Subcutaneous abdominal adipose tissue (tissue), 5 donors: ENCODE measurements around the gene FAF1.

Source experiments
- H3K27ac ChIP-seq: one replicate; pipeline ENCODE4 v1.7.0; 2013; ENCODE audit warnings: low read depth, mild to moderate bottlenecking, inconsistent platforms, low read length, moderate library complexity
- H3K27me3 ChIP-seq, 5 donors: one replicate each; pipeline ENCODE4 v1.7.0; 2013; ENCODE audit warnings: low read length in 5 of 5, inconsistent platforms in 1 of 5; ENCODE audit not compliant: control insufficient read depth in 5 of 5, insufficient read depth in 4 of 5
- H3K36me3 ChIP-seq, 5 donors: one replicate each; pipeline ENCODE4 v1.7.0; 2013; ENCODE audit warnings: low read length in 5 of 5; ENCODE audit not compliant: control insufficient read depth in 5 of 5, insufficient read depth in 5 of 5
- H3K4me1 ChIP-seq, 5 donors: one replicate each; pipeline ENCODE4 v1.7.0; 2013; ENCODE audit warnings: low read length in 5 of 5, mild to moderate bottlenecking in 3 of 5, moderate library complexity in 1 of 5; ENCODE audit not compliant: control insufficient read depth in 5 of 5, insufficient read depth in 5 of 5
- H3K4me3 ChIP-seq, 5 donors: one replicate each; pipeline ENCODE4 v1.7.0; 2013; ENCODE audit warnings: low read length in 5 of 5, low read depth in 1 of 5
- H3K9ac ChIP-seq, 5 donors: one replicate each; pipeline ENCODE4 v1.7.0; 2013; ENCODE audit warnings: low read length in 5 of 5, mild to moderate bottlenecking in 4 of 5, moderate library complexity in 3 of 5
- H3K9me3 ChIP-seq, 5 donors: one replicate each; pipeline ENCODE4 v1.7.0; 2013; ENCODE audit warnings: low read length in 5 of 5; ENCODE audit not compliant: control insufficient read depth in 5 of 5
- donor health status: healthy.
- donor health status: healthy.
- donor health status: healthy.
- donor health status: healthy.
- donor health status: healthy.

Gene FAF1

DNA sequence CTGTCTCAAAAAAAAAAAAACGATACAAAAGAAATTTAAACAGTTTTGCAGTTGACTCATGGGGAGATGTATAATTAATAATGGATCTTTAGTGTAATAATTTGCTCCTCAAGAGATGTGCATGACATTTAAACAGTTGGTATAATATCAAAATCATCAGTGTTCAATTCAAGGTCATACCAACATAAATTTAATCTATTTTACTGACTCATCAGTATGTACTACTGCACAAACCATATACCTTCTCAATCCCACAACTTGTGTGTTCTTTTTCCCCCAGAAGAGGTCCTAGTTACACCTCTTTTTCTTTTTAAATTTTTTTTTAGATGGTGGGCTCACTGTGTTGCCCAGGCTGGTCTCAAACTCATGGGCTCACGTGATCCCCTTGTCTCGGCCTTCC, 33.6 kb upstream of the FAF1 start:
- H3K4me1 ChIP-seq = peaks cover 0 to 19% (median 0%) of the 10 kb centered on the region in 5 donors
- no peak overlapping the region for H3K27ac ChIP-seq
- no peaks in the 10 kb centered on the region for H3K27me3 ChIP-seq

GRCh38 chr1:50992532-50993318, 32.7 kb upstream of the FAF1 start:
- H3K27me3 ChIP-seq = no peaks in the 10 kb centered on the region
- no peaks in the 10 kb centered on the region for H3K36me3 ChIP-seq
- H3K9me3 ChIP-seq = no peaks in the 10 kb centered on the region
- H3K9ac ChIP-seq = no peak overlapping the region
- H3K4me3 ChIP-seq = no peak overlapping the region
- peaks cover 0 to 19% (median 0%) of the 10 kb centered on the region in 5 donors for H3K4me1 ChIP-seq
- no peak overlapping the region for H3K27ac ChIP-seq

More for the DNA sequence above, 33.6 kb upstream of the FAF1 start:
- no peaks in the 10 kb centered on the region for H3K9me3 ChIP-seq
- no peak overlapping the region for H3K4me3 ChIP-seq
- H3K36me3 ChIP-seq = no peaks in the 10 kb centered on the region
- no peak overlapping the region for H3K9ac ChIP-seq

- Histone ChIP-seq H3K36me3 (no peaks in the 10 kb centered on the region), H3K9ac (peak overlapping the region in 2 of 5 donors; percentile 35 to 54), H3K27me3 (no peaks in the 10 kb centered on the region), H3K4me1 (peaks cover 0 to 21% (median 3%) of the 10 kb centered on the region in 5 donors), H3K27ac (peak overlapping the region; percentile 73), H3K9me3 (no peaks in the 10 kb centered on the region), H3K4me3 (no peak overlapping the region)
Measured at GRCh38 chr1:50989694-50990093, 29.6 kb upstream of the FAF1 start.

DNA sequence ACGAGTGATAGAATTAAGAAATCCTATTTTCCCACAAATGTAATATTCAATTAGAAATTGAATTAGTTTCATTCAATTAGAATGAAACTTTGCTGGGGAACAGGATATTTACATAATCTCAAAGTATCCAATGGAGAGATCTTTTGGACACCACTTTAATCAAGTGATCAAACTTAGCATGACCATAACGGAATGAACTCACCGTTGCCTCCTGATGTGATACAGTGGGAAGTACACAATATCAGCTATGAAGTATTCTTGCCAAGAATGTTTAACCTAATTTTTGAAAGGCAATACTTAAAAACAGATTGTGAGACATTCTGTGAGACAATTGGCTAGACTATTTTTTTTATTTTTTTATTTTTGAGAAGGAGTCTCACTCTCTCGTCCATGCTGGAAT, 26.6 kb upstream of the FAF1 start:
- peaks cover 0 to 37% (median 10%) of the 10 kb centered on the region in 5 donors for H3K4me1 ChIP-seq
- no peaks in the 10 kb centered on the region for H3K27me3 ChIP-seq
- no peak overlapping the region for H3K4me3 ChIP-seq
- H3K36me3 ChIP-seq = no peaks in the 10 kb centered on the region
- no peaks in the 10 kb centered on the region for H3K9me3 ChIP-seq
- no peak overlapping the region for H3K9ac ChIP-seq
- H3K27ac ChIP-seq = peak overlapping the region; percentile 95

GRCh38 chr1:50985094-50985493, 25.0 kb upstream of the FAF1 start:
- H3K4me1 ChIP-seq = peaks cover 0 to 36% (median 10%) of the 10 kb centered on the region in 5 donors
- peak overlapping the region; percentile 95 for H3K27ac ChIP-seq
- H3K4me3 ChIP-seq = no peak overlapping the region
- no peaks in the 10 kb centered on the region for H3K36me3 ChIP-seq
- no peaks in the 10 kb centered on the region for H3K27me3 ChIP-seq
- peak overlapping the region in 3 of 5 donors; percentile 16 to 85 (median 32) for H3K9ac ChIP-seq
- no peaks in the 10 kb centered on the region for H3K9me3 ChIP-seq

DNA sequence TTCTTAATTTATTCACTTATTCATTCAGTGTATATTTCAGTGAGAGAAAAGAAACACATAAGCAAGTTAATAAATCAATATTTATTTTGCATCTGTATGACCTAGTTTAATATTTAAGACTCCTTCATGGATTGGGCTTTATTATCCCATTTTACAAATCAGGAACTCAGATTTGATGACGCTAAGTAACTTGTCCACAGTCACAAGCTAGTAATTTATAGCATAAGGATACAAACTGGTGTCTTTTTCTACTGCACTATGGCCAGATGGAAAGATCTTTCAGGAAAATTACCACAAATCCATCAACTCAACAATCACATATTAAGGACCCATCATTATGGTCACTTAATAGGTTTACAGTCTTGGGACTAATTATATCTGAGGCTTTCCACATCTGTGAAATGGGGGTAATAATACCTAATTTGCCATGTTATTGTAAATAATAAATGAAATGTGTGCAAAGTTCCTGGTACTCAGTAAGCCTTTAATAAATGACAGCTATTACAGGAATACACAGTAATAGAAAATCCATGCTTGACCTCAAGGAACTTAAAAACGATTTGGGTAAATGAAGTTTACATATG, 23.2 kb upstream of the FAF1 start:
- Histone ChIP-seq H3K4me1 (peaks cover 0 to 47% (median 15%) of the 10 kb centered on the region in 5 donors), H3K27me3 (no peaks in the 10 kb centered on the region), H3K4me3 (no peak overlapping the region), H3K27ac (peak overlapping the region; percentile 95), H3K9me3 (no peaks in the 10 kb centered on the region), H3K36me3 (no peaks in the 10 kb centered on the region), H3K9ac (peak overlapping the region in 3 of 5 donors; percentile 16 to 85 (median 20))

- peak overlapping the region; percentile 95 for H3K27ac ChIP-seq
- H3K27me3 ChIP-seq = no peaks in the 10 kb centered on the region
- peaks cover 0 to 49% (median 19%) of the 10 kb centered on the region in 5 donors for H3K4me1 ChIP-seq
- peak overlapping the region in 2 of 5 donors; percentile 59 to 85 for H3K9ac ChIP-seq
- H3K4me3 ChIP-seq = no peak overlapping the region
- H3K9me3 ChIP-seq = no peaks in the 10 kb centered on the region
- no peaks in the 10 kb centered on the region for H3K36me3 ChIP-seq
Measured at GRCh38 chr1:50982611-50983010, 22.5 kb upstream of the FAF1 start.

DNA sequence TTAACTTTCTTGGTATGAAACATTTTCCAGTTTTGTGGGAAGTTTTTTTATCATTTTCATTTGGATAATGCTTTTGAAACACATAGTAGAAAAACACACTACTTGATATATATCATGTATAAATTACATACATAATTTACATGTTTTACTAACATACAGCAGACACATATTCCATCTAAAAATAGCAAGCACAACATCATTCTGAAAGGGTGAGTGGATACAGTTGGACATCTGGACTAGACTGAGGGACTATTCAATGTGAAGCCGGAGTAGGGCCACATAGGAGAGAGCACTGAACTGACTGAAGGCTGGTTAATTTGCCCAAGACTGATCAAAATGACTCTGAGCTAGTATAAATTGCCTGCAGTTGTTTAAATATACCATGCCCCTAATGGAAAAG, 21.7 kb upstream of the FAF1 start:
- Histone ChIP-seq H3K4me3 (peak overlapping the region in 4 of 5 donors; percentile 20 to 37 (median 31)), H3K4me1 (peaks cover 0 to 53% (median 28%) of the 10 kb centered on the region in 5 donors), H3K9ac (peak overlapping the region in 3 of 5 donors; percentile 30 to 92 (median 85)), H3K36me3 (no peaks in the 10 kb centered on the region), H3K27me3 (no peaks in the 10 kb centered on the region), H3K27ac (peak overlapping the region; percentile 95), H3K9me3 (no peaks in the 10 kb centered on the region)

DNA sequence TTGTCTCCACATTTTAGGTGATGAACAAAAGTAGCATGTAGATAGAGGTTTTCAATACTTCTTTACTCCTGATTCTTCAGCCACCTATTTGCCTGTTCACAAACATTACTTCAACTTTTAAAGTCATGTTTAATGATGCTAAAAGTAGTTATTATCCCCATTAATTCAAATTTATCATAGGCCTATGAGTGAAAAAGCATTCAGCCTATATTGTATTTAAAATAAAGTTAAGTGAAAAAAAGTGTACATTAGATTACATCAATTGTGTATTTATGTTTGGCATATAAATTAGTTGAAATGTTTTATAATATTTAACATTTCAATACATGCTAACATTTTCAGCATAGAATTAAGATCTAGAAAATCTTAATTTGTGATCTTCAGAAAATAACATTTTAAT, 20.4 kb upstream of the FAF1 start:
- Histone ChIP-seq H3K27me3 (no peaks in the 10 kb centered on the region), H3K36me3 (no peaks in the 10 kb centered on the region), H3K9ac (peak overlapping the region in 3 of 5 donors; percentile 4 to 92 (median 85)), H3K4me1 (peaks cover 3 to 65% (median 33%) of the 10 kb centered on the region in 5 donors), H3K9me3 (no peaks in the 10 kb centered on the region), H3K27ac (peak overlapping the region; percentile 95), H3K4me3 (no peak overlapping the region)

- H3K4me3 ChIP-seq = peak overlapping the region in 3 of 5 donors; percentile 9 to 84 (median 26)
- peak overlapping the region; percentile 95 for H3K27ac ChIP-seq
- H3K9ac ChIP-seq = peak overlapping the region in 3 of 5 donors; percentile 30 to 92 (median 85)
- peaks cover 3 to 69% (median 32%) of the 10 kb centered on the region in 5 donors for H3K4me1 ChIP-seq
- no peaks in the 10 kb centered on the region for H3K36me3 ChIP-seq
- no peaks in the 10 kb centered on the region for H3K9me3 ChIP-seq
- no peaks in the 10 kb centered on the region for H3K27me3 ChIP-seq
Measured at GRCh38 chr1:50979937-50980336, 19.9 kb upstream of the FAF1 start.
